ENCODE data around the gene MVB12B.

GRCh38 chr9:126551812-126552211 is 225.2 kb downstream of the MVB12B start:
- no peak for TF ChIP-seq CTCF (IDR thresholded peaks at IDR 0.05; ENCODE audit: insufficient read depth, low read length, poor library complexity, severe bottlenecking)
- TF ChIP-seq EZH2phosphoT487 (conservative IDR thresholded peaks at IDR 0.05; ENCODE audit: low read length) = no peak

Data from SU-DHL-6 (cell line).